HCT116 (cell line): ENCODE data around the gene PLCH2.

Experiments
- CEBPB ChIP-seq: IDR thresholded peaks from 2 replicates; pipeline ENCODE4 v1.6.1; 2012; ENCODE audit warnings: low read depth
- ELF1 ChIP-seq: IDR thresholded peaks from 2 replicates; pipeline ENCODE4 v1.6.1; 2012; ENCODE audit warnings: low read depth, borderline replicate concordance
- EZH2 ChIP-seq: fragments of 200-600 bp; sonication (generic); IDR thresholded peaks from 2 replicates; pipeline ENCODE4 v1.6.1; 2017; ENCODE audit warnings: antibody characterized with exemption, mixed run types
- EZH2phosphoT487 ChIP-seq: fragments of 200-600 bp; IDR thresholded peaks from 2 replicates; pipeline ENCODE4 v1.6.1; 2018; ENCODE audit warnings: antibody characterized with exemption, borderline replicate concordance
- FOSL1 ChIP-seq: IDR thresholded peaks from 2 replicates; pipeline ENCODE4 v1.6.1; 2012; ENCODE audit warnings: low read depth
- POLR2A ChIP-seq: IDR thresholded peaks from 2 replicates; pipeline ENCODE4 v1.7.0; 2011; ENCODE audit warnings: borderline replicate concordance; ENCODE audit not compliant: insufficient read depth, insufficient read length; ENCODE audit errors: extremely low read depth
- POLR2AphosphoS5 ChIP-seq: IDR thresholded peaks from 2 replicates; pipeline ENCODE4 v1.6.1; 2011; ENCODE audit warnings: mild to moderate bottlenecking, low read depth, low read length, moderate library complexity
- SIN3A ChIP-seq: IDR thresholded peaks from 2 replicates; pipeline ENCODE4 v1.6.1; 2012; ENCODE audit warnings: low read depth
- SRF ChIP-seq: IDR thresholded peaks from 2 replicates; pipeline ENCODE4 v1.6.1; 2012; ENCODE audit warnings: low read depth
- YY1 ChIP-seq: IDR thresholded peaks from 2 replicates; pipeline ENCODE4 v1.6.1; 2011; ENCODE audit warnings: low read length, low read depth, moderate library complexity, mild to moderate bottlenecking; ENCODE audit not compliant: insufficient replicate concordance; ENCODE audit errors: extremely low read depth
- ZNF274 ChIP-seq: fragments of 200-500 bp; sonication (Bioruptor generic); IDR thresholded peaks from 2 replicates; pipeline ENCODE4 v1.6.1; 2014; ENCODE audit warnings: mild to moderate bottlenecking, low read depth, low read length, inconsistent platforms
- TF ChIP-seq, protein P1 (sequence below), 3 experiments: fragments of 200-600 bp in 1 of 3; sonication (generic) in 1 of 3; IDR thresholded peaks in 2 of 3; conservative IDR thresholded peaks in 1 of 3; 2 replicates each; pipeline ENCODE4 v1.5.1; 2012 to 2017; ENCODE audit warnings: low read depth in 2 of 3, low read length in 2 of 3, antibody characterized with exemption in 1 of 3, borderline replicate concordance in 1 of 3, control low read depth in 1 of 3, mild to moderate bottlenecking in 1 of 3, mixed read lengths in 1 of 3, mixed run types in 1 of 3, moderate library complexity in 1 of 3; ENCODE audit not compliant: insufficient read depth in 1 of 3
- TF ChIP-seq, protein P2 (sequence below): IDR thresholded peaks from 2 replicates; pipeline ENCODE4 v1.6.1; 2012; ENCODE audit warnings: low read depth

DNA sequence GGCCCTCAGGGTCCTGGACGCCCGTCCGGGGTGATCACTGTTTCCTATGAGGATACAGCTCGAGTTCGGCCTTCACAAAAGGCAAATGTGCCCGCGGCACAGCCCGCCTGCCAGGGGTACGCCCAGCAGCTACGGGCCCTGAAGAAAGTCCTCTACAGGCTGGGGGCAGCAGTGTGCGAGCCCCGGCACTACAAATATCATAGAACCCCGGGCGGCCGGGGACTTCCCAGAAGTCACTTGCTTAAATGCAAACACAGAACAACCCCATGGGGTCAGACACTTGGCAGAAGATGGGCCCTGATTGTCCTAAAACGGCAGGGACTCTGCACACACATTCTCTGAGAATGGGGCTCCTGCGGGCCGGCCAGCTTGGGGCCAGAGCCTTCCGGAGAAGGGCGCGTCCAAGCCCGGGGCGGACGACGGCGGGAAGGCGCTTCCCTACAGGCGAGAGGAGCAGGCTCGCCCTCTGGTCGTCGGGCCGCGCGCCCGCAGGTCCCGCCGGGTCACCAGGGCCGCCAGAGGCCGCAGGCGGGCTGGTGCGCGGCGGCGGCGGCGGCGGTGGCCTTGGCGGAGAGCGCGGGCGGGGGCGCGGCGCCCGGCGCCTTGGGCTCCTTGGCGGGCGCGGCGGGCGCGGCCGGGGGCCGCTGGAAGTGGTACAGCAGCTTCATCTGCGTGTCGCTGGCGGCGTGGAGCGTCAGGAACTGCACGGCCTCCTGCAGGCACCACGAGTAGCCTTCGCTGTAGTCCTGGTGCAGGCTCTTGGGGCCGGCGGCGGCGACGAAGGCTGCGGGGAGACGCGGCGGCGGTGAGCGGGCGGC, 53.1 kb downstream of the PLCH2 start:
- TF ChIP-seq, protein P1, sequence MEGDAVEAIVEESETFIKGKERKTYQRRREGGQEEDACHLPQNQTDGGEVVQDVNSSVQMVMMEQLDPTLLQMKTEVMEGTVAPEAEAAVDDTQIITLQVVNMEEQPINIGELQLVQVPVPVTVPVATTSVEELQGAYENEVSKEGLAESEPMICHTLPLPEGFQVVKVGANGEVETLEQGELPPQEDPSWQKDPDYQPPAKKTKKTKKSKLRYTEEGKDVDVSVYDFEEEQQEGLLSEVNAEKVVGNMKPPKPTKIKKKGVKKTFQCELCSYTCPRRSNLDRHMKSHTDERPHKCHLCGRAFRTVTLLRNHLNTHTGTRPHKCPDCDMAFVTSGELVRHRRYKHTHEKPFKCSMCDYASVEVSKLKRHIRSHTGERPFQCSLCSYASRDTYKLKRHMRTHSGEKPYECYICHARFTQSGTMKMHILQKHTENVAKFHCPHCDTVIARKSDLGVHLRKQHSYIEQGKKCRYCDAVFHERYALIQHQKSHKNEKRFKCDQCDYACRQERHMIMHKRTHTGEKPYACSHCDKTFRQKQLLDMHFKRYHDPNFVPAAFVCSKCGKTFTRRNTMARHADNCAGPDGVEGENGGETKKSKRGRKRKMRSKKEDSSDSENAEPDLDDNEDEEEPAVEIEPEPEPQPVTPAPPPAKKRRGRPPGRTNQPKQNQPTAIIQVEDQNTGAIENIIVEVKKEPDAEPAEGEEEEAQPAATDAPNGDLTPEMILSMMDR (IDR thresholded peaks at IDR 0.05 in 2 of 3, conservative IDR thresholded peaks at IDR 0.05 in 1 of 3; ENCODE audit: borderline replicate concordance in 1 of 3, insufficient read depth in 1 of 3, low read depth in 2 of 3, low read length in 2 of 3) = no peak
- TF ChIP-seq EZH2 (no peak), ELF1 (no peak), POLR2AphosphoS5 (no peak), SIN3A (no peak), ZNF274 (no peak), CEBPB (no peak), FOSL1 (no peak), SRF (no peak), EZH2phosphoT487 (no peak), POLR2A (no peak), YY1 (no peak)
- TF ChIP-seq, protein P2, sequence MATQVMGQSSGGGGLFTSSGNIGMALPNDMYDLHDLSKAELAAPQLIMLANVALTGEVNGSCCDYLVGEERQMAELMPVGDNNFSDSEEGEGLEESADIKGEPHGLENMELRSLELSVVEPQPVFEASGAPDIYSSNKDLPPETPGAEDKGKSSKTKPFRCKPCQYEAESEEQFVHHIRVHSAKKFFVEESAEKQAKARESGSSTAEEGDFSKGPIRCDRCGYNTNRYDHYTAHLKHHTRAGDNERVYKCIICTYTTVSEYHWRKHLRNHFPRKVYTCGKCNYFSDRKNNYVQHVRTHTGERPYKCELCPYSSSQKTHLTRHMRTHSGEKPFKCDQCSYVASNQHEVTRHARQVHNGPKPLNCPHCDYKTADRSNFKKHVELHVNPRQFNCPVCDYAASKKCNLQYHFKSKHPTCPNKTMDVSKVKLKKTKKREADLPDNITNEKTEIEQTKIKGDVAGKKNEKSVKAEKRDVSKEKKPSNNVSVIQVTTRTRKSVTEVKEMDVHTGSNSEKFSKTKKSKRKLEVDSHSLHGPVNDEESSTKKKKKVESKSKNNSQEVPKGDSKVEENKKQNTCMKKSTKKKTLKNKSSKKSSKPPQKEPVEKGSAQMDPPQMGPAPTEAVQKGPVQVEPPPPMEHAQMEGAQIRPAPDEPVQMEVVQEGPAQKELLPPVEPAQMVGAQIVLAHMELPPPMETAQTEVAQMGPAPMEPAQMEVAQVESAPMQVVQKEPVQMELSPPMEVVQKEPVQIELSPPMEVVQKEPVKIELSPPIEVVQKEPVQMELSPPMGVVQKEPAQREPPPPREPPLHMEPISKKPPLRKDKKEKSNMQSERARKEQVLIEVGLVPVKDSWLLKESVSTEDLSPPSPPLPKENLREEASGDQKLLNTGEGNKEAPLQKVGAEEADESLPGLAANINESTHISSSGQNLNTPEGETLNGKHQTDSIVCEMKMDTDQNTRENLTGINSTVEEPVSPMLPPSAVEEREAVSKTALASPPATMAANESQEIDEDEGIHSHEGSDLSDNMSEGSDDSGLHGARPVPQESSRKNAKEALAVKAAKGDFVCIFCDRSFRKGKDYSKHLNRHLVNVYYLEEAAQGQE = no peak
